HepG2 (cell line): Measurements from ENCODE around the gene HS3ST2. TPM values are rescaled to one million over a fixed set of nuclear protein-coding genes. Genes with fewer than 3 reads are reported as not detected.

Experiments
- BCL6 ChIP-seq: IDR thresholded peaks from 2 replicates; pipeline ENCODE4 v1.6.1; 2016; ENCODE audit warnings: missing genetic modification reagents, missing compliant biosample characterization
- ESRRA ChIP-seq: sonication (generic); formaldehyde crosslinking; IDR thresholded peaks from 2 replicates; pipeline ENCODE4 v1.5.1; 2020; ENCODE audit warnings: mild to moderate bottlenecking, low read depth, missing genetic modification reagents
- HNF1A ChIP-seq, 2 experiments: sonication (generic) in 1 of 2; formaldehyde crosslinking in 1 of 2; IDR thresholded peaks; 2 replicates each; pipeline versions ENCODE4 v1.4.0 to v1.6.1; 2016 to 2020; ENCODE audit warnings: borderline replicate concordance in 1 of 2, low read depth in 1 of 2, mild to moderate bottlenecking in 1 of 2, missing genetic modification reagents in 1 of 2
- HNF1B ChIP-seq: sonication (generic); formaldehyde crosslinking; IDR thresholded peaks from 2 replicates; pipeline ENCODE4 v1.5.1; 2020; ENCODE audit warnings: mild to moderate bottlenecking, moderate library complexity, missing genetic modification reagents
- TSC22D2 ChIP-seq: sonication (generic); formaldehyde crosslinking; IDR thresholded peaks from 2 replicates; pipeline ENCODE4 v1.5.1; 2020; ENCODE audit warnings: missing genetic modification reagents, mild to moderate bottlenecking, borderline replicate concordance
- ZBTB1 ChIP-seq: sonication (generic); formaldehyde crosslinking; IDR thresholded peaks from 2 replicates; pipeline ENCODE4 v1.4.0; 2020; ENCODE audit warnings: missing genetic modification reagents, borderline replicate concordance
- ZBTB21 ChIP-seq: sonication (generic); formaldehyde crosslinking; IDR thresholded peaks from 2 replicates; pipeline ENCODE4 v1.4.0; 2020; ENCODE audit warnings: missing genetic modification reagents
- ZBTB26 ChIP-seq: IDR thresholded peaks from 2 replicates; pipeline ENCODE4 v1.6.1; 2016; ENCODE audit warnings: missing compliant biosample characterization, missing genetic modification reagents, borderline replicate concordance
- ZNF101 ChIP-seq: sonication (generic); formaldehyde crosslinking; IDR thresholded peaks from 2 replicates; pipeline ENCODE4 v1.4.0; 2020; ENCODE audit warnings: mild to moderate bottlenecking, low read depth, missing genetic modification reagents, borderline replicate concordance
- ZNF12 ChIP-seq: sonication (generic); formaldehyde crosslinking; IDR thresholded peaks from 2 replicates; pipeline ENCODE4 v1.5.0; 2020; ENCODE audit warnings: missing genetic modification reagents
- ZNF224 ChIP-seq: sonication (generic); formaldehyde crosslinking; IDR thresholded peaks from 2 replicates; pipeline ENCODE4 v1.5.0; 2020; ENCODE audit warnings: mild to moderate bottlenecking, missing genetic modification reagents
- ZNF253 ChIP-seq: sonication (generic); formaldehyde crosslinking; IDR thresholded peaks from 2 replicates; pipeline ENCODE4 v1.8.0; 2022; ENCODE audit warnings: mild to moderate bottlenecking, missing genetic modification reagents, borderline replicate concordance
- ZNF33A ChIP-seq: sonication (generic); formaldehyde crosslinking; IDR thresholded peaks from 2 replicates; pipeline ENCODE4 v1.5.1; 2020; ENCODE audit warnings: missing genetic modification reagents, mild to moderate bottlenecking, moderate library complexity, borderline replicate concordance
- ZNF549 ChIP-seq: sonication (generic); formaldehyde crosslinking; IDR thresholded peaks from 2 replicates; pipeline ENCODE4 v1.5.0; 2020; ENCODE audit warnings: missing genetic modification reagents
- ZNF768 ChIP-seq: sonication (generic); formaldehyde crosslinking; IDR thresholded peaks from 2 replicates; pipeline ENCODE4 v1.4.0; 2020; ENCODE audit warnings: missing genetic modification reagents
- ZNF777 ChIP-seq: sonication (generic); formaldehyde crosslinking; IDR thresholded peaks from 2 replicates; pipeline ENCODE4 v1.4.0; 2020; ENCODE audit warnings: missing genetic modification reagents
- polyA plus RNA-seq, 8 experiments: library from polyadenylated mRNA; depleted of rRNA in 3 of 8; stranded (reverse) in 7 of 8; unstranded in 1 of 8; fragments of >200 nt; fragmentation: Illumina TruSeq in 4 of 8; extraction: Trizol in 4 of 8; gene quantifications; 2 replicates each; pipeline versions ENCODE4 v1.2.1 to v1.2.3, GENCODE V29; 2011 to 2016; ENCODE audit warnings: low read depth in 4 of 8, missing spikeins in 1 of 8, mixed read lengths in 1 of 8; ENCODE audit not compliant: insufficient read depth in 1 of 8
- total RNA-seq, 5 experiments: library from RNA; depleted of rRNA; stranded (reverse); fragments of >200 nt; fragmentation: Illumina TruSeq; extraction: Trizol; gene quantifications; 2 replicates each; pipeline ENCODE4 v1.2.3, GENCODE V29; 2016; ENCODE audit warnings: low read depth in 1 of 5
- TF ChIP-seq, protein P1 (sequence below): sonication (generic); formaldehyde crosslinking; IDR thresholded peaks from 2 replicates; pipeline ENCODE4 v1.4.0; 2020; ENCODE audit warnings: mild to moderate bottlenecking, missing genetic modification reagents, borderline replicate concordance
- TF ChIP-seq, protein P2 (sequence below): sonication (generic); formaldehyde crosslinking; IDR thresholded peaks from 2 replicates; pipeline ENCODE4 v1.5.0; 2020; ENCODE audit warnings: missing genetic modification reagents, mild to moderate bottlenecking, borderline replicate concordance

The HS3ST2 gene
- total and polyA plus RNA-seq, 2 of the 13 experiments (the other 11 are each of a cell fraction or from before 2014, with no cell fraction given), result not detected

DNA sequence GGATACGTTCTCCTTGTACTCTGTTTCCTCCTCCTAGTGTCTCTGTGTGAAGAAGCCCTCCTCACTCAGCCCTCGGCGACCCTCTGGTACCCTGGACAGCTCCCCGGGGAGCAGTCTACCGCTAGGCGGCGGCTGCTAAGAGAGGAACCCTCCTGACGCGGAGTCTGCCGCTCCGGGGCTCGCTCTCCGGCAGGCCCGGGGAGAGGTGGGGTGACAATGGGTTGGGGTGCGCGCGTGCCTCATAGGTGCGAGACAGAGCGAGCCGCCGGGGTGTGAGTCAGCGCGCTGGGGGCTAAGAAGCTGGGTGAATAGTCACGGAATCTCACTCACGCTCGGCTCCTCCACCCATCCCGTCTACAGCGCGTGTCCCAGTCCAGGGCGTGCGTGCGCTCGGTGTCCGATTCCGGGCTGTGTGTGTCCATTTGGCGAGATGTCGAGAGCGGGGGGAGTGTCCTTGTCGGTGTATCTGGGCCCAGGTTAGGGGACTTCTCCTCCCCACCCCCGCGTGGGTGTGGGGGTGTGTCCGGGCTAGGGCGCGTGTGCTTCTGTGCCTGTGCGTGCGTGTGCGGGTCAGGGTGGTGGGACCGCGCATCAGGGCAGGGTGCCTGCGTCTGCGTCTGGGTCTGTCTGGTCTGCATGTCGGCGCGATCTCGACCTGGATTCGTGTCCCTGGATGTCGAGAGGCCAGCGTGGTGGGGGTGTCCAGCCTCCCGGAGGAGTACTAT is 577 bp upstream of the HS3ST2 start (continued):
- no peak for TF ChIP-seq ZNF549 (CRISPR knock-in tag)
- no peak for TF ChIP-seq ZNF101 (CRISPR knock-in tag)
- peak; percentile 82 for TF ChIP-seq ZNF768 (CRISPR knock-in tag)
- TF ChIP-seq ZNF12 (CRISPR knock-in tag), result peak; percentile 84; the same call in 1 of the 2 replicates
- TF ChIP-seq ZNF33A (CRISPR knock-in tag), result no peak
- TF ChIP-seq HNF1A (IDR thresholded peaks at IDR 0.05; ENCODE audit: low read depth), result no peak
- no peak for TF ChIP-seq HNF1A (CRISPR knock-in tag; IDR thresholded peaks at IDR 0.05; ENCODE audit: borderline replicate concordance)
- 0 out of 2 replicates have a peak, but pooled peaks have one; percentile 17 for TF ChIP-seq HNF1B (CRISPR knock-in tag)
- TF ChIP-seq, protein P1, sequence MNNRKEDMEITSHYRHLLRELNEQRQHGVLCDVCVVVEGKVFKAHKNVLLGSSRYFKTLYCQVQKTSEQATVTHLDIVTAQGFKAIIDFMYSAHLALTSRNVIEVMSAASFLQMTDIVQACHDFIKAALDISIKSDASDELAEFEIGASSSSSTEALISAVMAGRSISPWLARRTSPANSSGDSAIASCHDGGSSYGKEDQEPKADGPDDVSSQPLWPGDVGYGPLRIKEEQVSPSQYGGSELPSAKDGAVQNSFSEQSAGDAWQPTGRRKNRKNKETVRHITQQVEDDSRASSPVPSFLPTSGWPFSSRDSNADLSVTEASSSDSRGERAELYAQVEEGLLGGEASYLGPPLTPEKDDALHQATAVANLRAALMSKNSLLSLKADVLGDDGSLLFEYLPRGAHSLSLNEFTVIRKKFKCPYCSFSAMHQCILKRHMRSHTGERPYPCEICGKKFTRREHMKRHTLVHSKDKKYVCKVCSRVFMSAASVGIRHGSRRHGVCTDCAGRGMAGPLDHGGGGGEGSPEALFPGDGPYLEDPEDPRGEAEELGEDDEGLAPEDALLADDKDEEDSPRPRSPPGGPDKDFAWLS, result no peak
- no peak for TF ChIP-seq ZNF224
- 0 out of 2 replicates have a peak, but pooled peaks have one; percentile 66 for TF ChIP-seq ZNF777 (CRISPR knock-in tag)
- TF ChIP-seq ZNF253 (CRISPR knock-in tag), result peak; percentile 80; the same call in 1 of the 2 replicates
- TF ChIP-seq TSC22D2 (CRISPR knock-in tag), result peak; percentile 99
- TF ChIP-seq BCL6 (CRISPR knock-in tag), result peak; percentile 49; the same call in 1 of the 2 replicates
- TF ChIP-seq ESRRA (CRISPR knock-in tag), result no peak; the same call in 1 of the 2 replicates
- TF ChIP-seq ZBTB1 (CRISPR knock-in tag), result 0 out of 2 replicates have a peak, but pooled peaks have one; percentile 47
- peak; percentile 90 for TF ChIP-seq ZBTB26 (CRISPR knock-in tag)
- peak; percentile 58; the same call in 1 of the 2 replicates for TF ChIP-seq ZBTB21 (CRISPR knock-in tag)
- TF ChIP-seq, protein P2, sequence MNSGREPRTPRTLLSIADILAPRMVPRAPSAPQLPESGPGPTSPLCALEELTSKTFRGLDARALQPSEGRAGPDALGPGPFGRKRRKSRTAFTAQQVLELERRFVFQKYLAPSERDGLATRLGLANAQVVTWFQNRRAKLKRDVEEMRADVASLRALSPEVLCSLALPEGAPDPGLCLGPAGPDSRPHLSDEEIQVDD (CRISPR knock-in tag), result peak; percentile 63; the same call in 1 of the 2 replicates
